HepG2 (cell line): Measurements from ENCODE around the gene C1QTNF1. TPM values are rescaled to one million over a fixed set of nuclear protein-coding genes. Genes with fewer than 3 reads are reported as not detected.

Source experiments
- ATAC-seq: fragments of 200-7000 bp; cut with Tn5 transposase; 3 replicates; pipeline ENCODE4 v1.9.1; 2020; ENCODE audit warnings: mild to moderate bottlenecking, moderate library complexity
- BruUV-seq: library from RNA; stranded (reverse); fragments of 400-500 nt; replicated peaks from 2 replicates; lab custom pipeline; 2021; lab: Mats Ljungman, UMichigan
- CTCF ChIA-PET: fragments of 300-600 bp; formaldehyde crosslinking; extraction: SDS; loops from one replicate; lab custom pipeline; 2021; ENCODE audit warnings: low total read pairs, inconsistent platforms, low intra/inter-chr PET ratio; lab: Yijun Ruan, JAX
- POLR2A ChIA-PET: fragments of 350-600 bp; sonication (Branson Sonifier 250); formaldehyde crosslinking; loops from one replicate; lab custom pipeline; 2020; ENCODE audit warnings: antibody characterized with exemption, inconsistent platforms; lab: Yijun Ruan, JAX
- DNase-seq: peaks from one replicate; pipeline ENCODE4 v3.0.0-alpha.2; 2015; ENCODE audit warnings: low spot score
- FAIRE-seq: peaks from 3 replicates; lab custom pipeline; 2011; peaks lifted over from hg19 to GRCh38; lab: Jason Lieb, UNC
- H2AFZ ChIP-seq: one replicate; pipeline ENCODE4 v1.6.1; 2011; ENCODE audit warnings: low read length, inconsistent platforms
- H3K27ac ChIP-seq: fragments of 300-600 bp; 3 replicates; pipeline ENCODE4 v1.8.0; 2011; ENCODE audit warnings: mixed run types, mild to moderate bottlenecking, mixed read lengths, low read length, inconsistent platforms; ENCODE audit not compliant: insufficient read depth; ENCODE audit errors: extremely low read length
- H3K27me3 ChIP-seq, 2 experiments: fragments of 200-600 bp in 1 of 2; 2 replicates in 1 of 2; 3 replicates in 1 of 2; pipeline versions ENCODE4 v1.6.0 to v1.8.0; 2011; ENCODE audit warnings: low read length in 2 of 2, mild to moderate bottlenecking in 2 of 2, moderate library complexity in 2 of 2, inconsistent platforms in 1 of 2; ENCODE audit not compliant: insufficient read depth in 2 of 2, control insufficient read depth in 1 of 2
- H3K36me3 ChIP-seq, 2 experiments: fragments of 200-600 bp in 1 of 2; replicated peaks in 1 of 2; 2 replicates in 1 of 2; 3 replicates in 1 of 2; pipeline versions ENCODE4 v1.5.1 to v1.8.0; 2011; ENCODE audit warnings: low read length in 2 of 2, inconsistent platforms in 1 of 2; ENCODE audit not compliant: insufficient read depth in 2 of 2, control insufficient read depth in 1 of 2
- H3K4me1 ChIP-seq: 2 replicates; pipeline ENCODE4 v1.5.1; 2012; ENCODE audit warnings: low read length, inconsistent platforms; ENCODE audit not compliant: insufficient read depth
- H3K4me2 ChIP-seq: 2 replicates; pipeline ENCODE4 v1.6.0; 2011; ENCODE audit warnings: low read depth, low read length, inconsistent platforms
- H3K4me3 ChIP-seq, 3 experiments: fragments of 200-600 bp in 1 of 3; sonication (generic), shearing (Covaris generic) in 1 of 3; replicated peaks in 1 of 3; 2 replicates each; pipeline ENCODE4 v1.5.1; 2011 to 2016; ENCODE audit warnings: low read length in 3 of 3, inconsistent platforms in 2 of 3, low read depth in 2 of 3, mild to moderate bottlenecking in 2 of 3, control low read depth in 1 of 3, mixed read lengths in 1 of 3; ENCODE audit not compliant: insufficient read depth in 1 of 3
- H3K79me2 ChIP-seq: one replicate; pipeline ENCODE4 v1.6.1; 2011; ENCODE audit warnings: low read length, inconsistent platforms; ENCODE audit not compliant: insufficient read depth
- H3K9ac ChIP-seq: 2 replicates; pipeline ENCODE4 v1.6.0; 2011; ENCODE audit warnings: mild to moderate bottlenecking, low read depth, low read length, inconsistent platforms; ENCODE audit not compliant: insufficient read depth
- H3K9me3 ChIP-seq: 2 replicates; pipeline ENCODE4 v1.5.1; 2012; ENCODE audit warnings: mild to moderate bottlenecking, low read length
- H4K20me1 ChIP-seq: 2 replicates; pipeline ENCODE4 v1.6.0; 2011; ENCODE audit warnings: inconsistent platforms, mild to moderate bottlenecking, low read length, moderate library complexity; ENCODE audit not compliant: insufficient read depth
- DMAP1 ChIP-seq: IDR thresholded peaks from 2 replicates; pipeline ENCODE4 v1.6.1; 2016
- GZF1 ChIP-seq: sonication (generic); formaldehyde crosslinking; IDR thresholded peaks from 2 replicates; pipeline ENCODE4 v1.5.1; 2020; ENCODE audit warnings: mild to moderate bottlenecking, missing genetic modification reagents
- PPARG ChIP-seq: conservative IDR thresholded peaks from 2 replicates; pipeline ENCODE4 v1.6.1; 2016; ENCODE audit warnings: missing biosample characterization, missing genetic modification reagents
- PRMT3 ChIP-seq: sonication (generic); formaldehyde crosslinking; IDR thresholded peaks from 2 replicates; pipeline ENCODE4 v1.8.1; 2022; ENCODE audit warnings: low read depth, mild to moderate bottlenecking, moderate library complexity, missing genetic modification reagents, borderline replicate concordance
- SPEN ChIP-seq: sonication (generic); formaldehyde crosslinking; IDR thresholded peaks from 2 replicates; pipeline ENCODE4 v1.5.1; 2020; ENCODE audit warnings: low read depth, mild to moderate bottlenecking, missing genetic modification reagents
- SRSF9 ChIP-seq: fragments of 200-400 bp; formaldehyde crosslinking; IDR thresholded peaks from 2 replicates; pipeline ENCODE4 v1.6.1; 2018; ENCODE audit warnings: borderline replicate concordance, mild to moderate bottlenecking, low read depth, low read length; ENCODE audit not compliant: insufficient read depth, poor library complexity, severe bottlenecking
- TAF1 ChIP-seq: sonication (generic); formaldehyde crosslinking; IDR thresholded peaks from 2 replicates; pipeline ENCODE4 v1.4.0; 2020; ENCODE audit warnings: missing genetic modification reagents
- ZFP82 ChIP-seq: sonication (generic); formaldehyde crosslinking; IDR thresholded peaks from 2 replicates; pipeline ENCODE4 v1.5.1; 2020; ENCODE audit warnings: mild to moderate bottlenecking, missing genetic modification reagents, borderline replicate concordance
- ZFY ChIP-seq: sonication (generic); formaldehyde crosslinking; IDR thresholded peaks from 2 replicates; pipeline ENCODE4 v1.4.0; 2020; ENCODE audit warnings: missing genetic modification reagents
- ZNF564 ChIP-seq: sonication (generic); formaldehyde crosslinking; IDR thresholded peaks from 2 replicates; pipeline ENCODE4 v1.8.1; 2023; ENCODE audit warnings: mild to moderate bottlenecking, missing genetic modification reagents
- ZNF720 ChIP-seq: sonication (generic); formaldehyde crosslinking; IDR thresholded peaks from 2 replicates; pipeline ENCODE4 v1.4.0; 2020; ENCODE audit warnings: missing genetic modification reagents
- ZNF724P ChIP-seq: sonication (generic); formaldehyde crosslinking; IDR thresholded peaks from 2 replicates; pipeline ENCODE4 v1.8.0; 2022; ENCODE audit warnings: missing genetic modification reagents, borderline replicate concordance
- ZNF850 ChIP-seq: sonication (generic); formaldehyde crosslinking; conservative IDR thresholded peaks from 2 replicates; pipeline ENCODE4 v1.9.0; 2021; ENCODE audit warnings: mild to moderate bottlenecking, missing genetic modification reagents
- ZNF883 ChIP-seq: sonication (generic); formaldehyde crosslinking; IDR thresholded peaks from 2 replicates; pipeline ENCODE4 v1.5.1; 2020; ENCODE audit warnings: mild to moderate bottlenecking, missing genetic modification reagents; ENCODE audit errors: not compliant biosample characterization
- WGBS: methylation state at CpG from one replicate; pipeline ENCODE4 v1.1.6; 2017; ENCODE audit warnings: low lambda C conversion rate; 5-methylcytosine and 5-hydroxymethylcytosine counted together
- in situ Hi-C: cut with HindIII; loops from 2 replicates; pipeline ENCODE4 v1.10.0; 2017; ENCODE audit warnings: low pct_unique_long_range_greater_than_20kb; ENCODE audit not compliant: extremely low pct_ligation_motif_present
- intact Hi-C: fragments of 100-400 bp; cut with micrococcal nuclease; formaldehyde crosslinking; loops from one replicate; pipeline ENCODE4 v1.10.0; 2022; ENCODE audit not compliant: unreplicated experiment
- polyA plus RNA-seq, 8 experiments: library from polyadenylated mRNA; depleted of rRNA in 3 of 8; stranded (reverse) in 7 of 8; unstranded in 1 of 8; fragments of >200 nt; fragmentation: Illumina TruSeq in 4 of 8; extraction: Trizol in 4 of 8; gene quantifications; 2 replicates each; pipeline versions ENCODE4 v1.2.1 to v1.2.3, GENCODE V29; 2011 to 2016; ENCODE audit warnings: low read depth in 4 of 8, missing spikeins in 1 of 8, mixed read lengths in 1 of 8; ENCODE audit not compliant: insufficient read depth in 1 of 8
- total RNA-seq, 5 experiments: library from RNA; depleted of rRNA; stranded (reverse); fragments of >200 nt; fragmentation: Illumina TruSeq; extraction: Trizol; gene quantifications; 2 replicates each; pipeline ENCODE4 v1.2.3, GENCODE V29; 2016; ENCODE audit warnings: low read depth in 1 of 5
- TF ChIP-seq, protein P1 (sequence below): sonication (generic); IDR thresholded peaks from 2 replicates; pipeline ENCODE4 v1.6.1; 2016; ENCODE audit warnings: low read depth, borderline replicate concordance
- TF ChIP-seq, protein P2 (sequence below): sonication (generic); formaldehyde crosslinking; IDR thresholded peaks from 2 replicates; pipeline ENCODE4 v1.8.1; 2023; ENCODE audit warnings: mild to moderate bottlenecking, missing genetic modification reagents, borderline replicate concordance

C1QTNF1 gene
- total and polyA plus RNA-seq, 2 of the 13 experiments (the other 11 are each of a cell fraction or from before 2014, with no cell fraction given), result 0.18 to 0.86 TPM

- H3K4me1 ChIP-seq, result peaks cover 72% of the 10 kb centered on the region
- no peak for ATAC-seq
- no peaks in the 10 kb centered on the region for H3K9me3 ChIP-seq
- BruUV-seq, result no TSS peak
- CTCF ChIA-PET, result interaction anchor here (0.6 to 4.9 kb wide), 2 partner anchors 19 to 30 kb away, joined by 3 to 71 read pairs; no protein-coding TSS in a partner anchor
- H3K9ac ChIP-seq, result no peak overlapping the region
- WGBS, result 89% methylated on average over 12 of the region's 12 CpGs
- peaks cover 8% of the 10 kb centered on the region for H3K79me2 ChIP-seq
- H3K4me2 ChIP-seq, result no peak overlapping the region
- in situ Hi-C loops (no loop called here), intact Hi-C loops (no loop called here)
- H4K20me1 ChIP-seq, result no peaks in the 10 kb centered on the region
- DNase-seq, result no peak
- H2AFZ ChIP-seq, result no peak overlapping the region
- no peaks in the 10 kb centered on the region; a peak in 1 of 5 replicates for H3K36me3 ChIP-seq
- no peaks in the 10 kb centered on the region; a peak in 1 of 5 replicates for H3K27me3 ChIP-seq
- no peak overlapping the region for H3K4me3 ChIP-seq
- no peak overlapping the region for H3K27ac ChIP-seq
- POLR2A ChIA-PET, result interaction anchor here (1.1 kb wide), 1 partner anchor 14 kb away, joined by 3 read pairs; the partner anchor contains the start of gene CANT1
- TF ChIP-seq PPARG (CRISPR knock-in tag), result no peak
- FAIRE-seq, result no peak
Measured at GRCh38 chr17:79023180-79023705, 726 bp upstream of the C1QTNF1 start.

GRCh38 chr17:79024901-79025737, 1.1 kb downstream of the C1QTNF1 start:
- Histone ChIP-seq H3K4me2 (peak overlapping the region; percentile 99), H3K36me3 (no peaks in the 10 kb centered on the region; a peak in 1 of 5 replicates), H3K79me2 (peaks cover 8% of the 10 kb centered on the region), H4K20me1 (no peaks in the 10 kb centered on the region), H3K27ac (peak overlapping the region; percentile 10), H3K4me3 (peak overlapping the region in 2 of 3 experiments; percentile 25 to 82; a peak in 3 of 6 replicates), H3K27me3 (peaks cover 0 to 9% of the 10 kb centered on the region in 2 experiments; a peak in 1 of 5 replicates), H3K4me1 (peaks cover 79% of the 10 kb centered on the region), H3K9ac (peak overlapping the region; percentile 21; the same call in 1 of the 2 replicates), H3K9me3 (no peaks in the 10 kb centered on the region), H2AFZ (no peak overlapping the region)
- ChIA-PET CTCF (no interaction called here), POLR2A (interaction anchor here (1.2 to 4.6 kb wide), 4 partner anchors 8 to 45 kb away, joined by 3 to 127 read pairs (median 64); partner anchors contain the start of genes CANT1 and LGALS3BP)
- in situ Hi-C loops, result no loop called here
- intact Hi-C loops, result loop anchor here (5.0 kb wide), 1 partner anchor 38 kb away; no protein-coding TSS in a partner anchor
- FAIRE-seq, result no peak
- ATAC-seq, result no peak
- 87% methylated on average over 29 of the region's 31 CpGs for WGBS
- no peak for DNase-seq
- no TSS peak for BruUV-seq
- 0 out of 2 replicates have a peak, but pooled peaks have one; percentile 5 for TF ChIP-seq TAF1 (CRISPR knock-in tag)
- TF ChIP-seq, protein P1, sequence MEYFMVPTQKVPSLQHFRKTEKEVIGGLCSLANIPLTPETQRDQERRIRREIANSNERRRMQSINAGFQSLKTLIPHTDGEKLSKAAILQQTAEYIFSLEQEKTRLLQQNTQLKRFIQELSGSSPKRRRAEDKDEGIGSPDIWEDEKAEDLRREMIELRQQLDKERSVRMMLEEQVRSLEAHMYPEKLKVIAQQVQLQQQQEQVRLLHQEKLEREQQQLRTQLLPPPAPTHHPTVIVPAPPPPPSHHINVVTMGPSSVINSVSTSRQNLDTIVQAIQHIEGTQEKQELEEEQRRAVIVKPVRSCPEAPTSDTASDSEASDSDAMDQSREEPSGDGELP, result no peak
- TF ChIP-seq ZFP82 (CRISPR knock-in tag), result no peak
- no peak for TF ChIP-seq PRMT3 (CRISPR knock-in tag)
- no peak for TF ChIP-seq DMAP1
- no peak; the same call in 1 of the 2 replicates for TF ChIP-seq ZFY
- TF ChIP-seq ZNF564 (CRISPR knock-in tag), result no peak
- TF ChIP-seq ZNF883 (CRISPR knock-in tag), result peak; percentile 38
- no peak for TF ChIP-seq ZNF720 (CRISPR knock-in tag)
- TF ChIP-seq SRSF9, result no peak
- no peak for TF ChIP-seq GZF1
- TF ChIP-seq, protein P2, sequence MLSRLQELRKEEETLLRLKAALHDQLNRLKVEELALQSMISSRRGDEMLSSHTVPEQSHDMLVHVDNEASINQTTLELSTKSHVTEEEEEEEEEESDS, result no peak
- TF ChIP-seq ZNF850 (CRISPR knock-in tag), result no peak
- TF ChIP-seq SPEN (CRISPR knock-in tag), result 0 out of 2 replicates have a peak, but pooled peaks have one; percentile 25
- TF ChIP-seq ZNF724P, result no peak
